DMS79 treated with DMSO at 0.1 percent for 48 hours (cell line): Measurements from ENCODE around the gene FBXL13.
"Not testable (repeated sequence)": the region's sequence is repeated elsewhere in the genome, so short reads cannot be mapped to it uniquely, and the experiment has no call there.

Experiments
- DNase-seq: peaks from one replicate; lab custom pipeline; 2025; lab: John Stamatoyannopoulos, UW

Gene FBXL13

GRCh38 chr7:102935450-102936115, 139.0 kb downstream of the FBXL13 start:
- DNase-seq = no peak

- DNase-seq = no peak
Observed at GRCh38 chr7:102934701-102935100, 139.9 kb downstream of the FBXL13 start.

GRCh38 chr7:102934239-102934638, 140.4 kb downstream of the FBXL13 start:
- DNase-seq = no peak

- no peak for DNase-seq
Observed at GRCh38 chr7:102933763-102934162, 140.8 kb downstream of the FBXL13 start.

GRCh38 chr7:102931757-102932156, 142.8 kb downstream of the FBXL13 start:
- no peak for DNase-seq

- DNase-seq = no peak
Observed at GRCh38 chr7:102927312-102927933, 147.2 kb downstream of the FBXL13 start.

GRCh38 chr7:102926783-102927140, 147.8 kb downstream of the FBXL13 start:
- DNase-seq = no peak

GRCh38 chr7:102925976-102926782, 148.4 kb downstream of the FBXL13 start:
- no peak for DNase-seq

GRCh38 chr7:102918845-102919244, 155.8 kb downstream of the FBXL13 start:
- DNase-seq = no peak

- DNase-seq = no peak
Observed at GRCh38 chr7:102917436-102918353, 156.9 kb downstream of the FBXL13 start.

- no peak for DNase-seq
Observed at GRCh38 chr7:102916881-102917280, 157.7 kb downstream of the FBXL13 start.

- no peak for DNase-seq
Observed at GRCh38 chr7:102916426-102916825, 158.2 kb downstream of the FBXL13 start.

GRCh38 chr7:102914585-102914984, 160.0 kb downstream of the FBXL13 start:
- DNase-seq = no peak

GRCh38 chr7:102913826-102914225, 160.8 kb downstream of the FBXL13 start:
- no peak for DNase-seq

- DNase-seq = peak; percentile 38
Observed at GRCh38 chr7:102912742-102913141, 161.9 kb downstream of the FBXL13 start, which contains the start of gene LRRC17. TSS of gene LRRC17 (plus strand) at chr7:102913000. CDS start at chr7:102933914, 20,914 bp downstream.

- DNase-seq = no peak
Observed at GRCh38 chr7:102908676-102909075, 165.9 kb downstream of the FBXL13 start.

- DNase-seq = not testable (repeated sequence)
Observed at GRCh38 chr7:102903576-102903975, 171.0 kb downstream of the FBXL13 start.

GRCh38 chr7:102902052-102902451, 172.5 kb downstream of the FBXL13 start:
- not testable (repeated sequence) for DNase-seq

- no peak for DNase-seq
Observed at GRCh38 chr7:102898532-102898859, 176.1 kb downstream of the FBXL13 start.

- DNase-seq = no peak
Observed at GRCh38 chr7:102897856-102898531, 176.6 kb downstream of the FBXL13 start.

- no peak for DNase-seq
Observed at GRCh38 chr7:102897211-102897631, 177.4 kb downstream of the FBXL13 start.
